SU-DHL-6 (cell line): ENCODE results near the gene ASPDH.

Experiments used
- H2AFZ ChIP-seq: fragments of 200-600 bp; sonication (generic); 2 replicates; pipeline ENCODE4 v1.6.1; 2014; ENCODE audit warnings: low read depth, mild to moderate bottlenecking, moderate library complexity, mixed read lengths, antibody characterized with exemption, low read length; ENCODE audit not compliant: severe bottlenecking
- H3F3A ChIP-seq: fragments of 200-600 bp; shearing (Covaris generic); 2 replicates; pipeline ENCODE4 v1.6.0; 2016; ENCODE audit warnings: antibody characterized with exemption, mild to moderate bottlenecking; ENCODE audit not compliant: insufficient read depth
- H3K27ac ChIP-seq: fragments of 200-600 bp; sonication (generic); 2 replicates; pipeline ENCODE4 v1.5.1; 2016; ENCODE audit warnings: low read depth, mild to moderate bottlenecking, low read length, moderate library complexity, mixed read lengths
- H3K27me3 ChIP-seq: fragments of 200-600 bp; sonication (generic), shearing (Covaris generic); 2 replicates; pipeline ENCODE4 v1.6.0; 2014; ENCODE audit warnings: mild to moderate bottlenecking, low read length
- H3K36me3 ChIP-seq: fragments of 200-600 bp; sonication (generic); 2 replicates; pipeline ENCODE4 v1.6.1; 2014; ENCODE audit warnings: mild to moderate bottlenecking, low read length, mixed read lengths
- H3K4me2 ChIP-seq: fragments of 300-600, 200-600 bp; shearing (Covaris generic), sonication (generic); 2 replicates; pipeline ENCODE4 v1.6.0; 2014; ENCODE audit warnings: low read length, low read depth, mild to moderate bottlenecking; ENCODE audit not compliant: poor library complexity, severe bottlenecking
- H3K4me3 ChIP-seq: fragments of 200-600 bp; sonication (generic); 2 replicates; pipeline ENCODE4 v1.5.1; 2014; ENCODE audit warnings: antibody characterized with exemption, low read length, mild to moderate bottlenecking, mixed read lengths; ENCODE audit not compliant: insufficient read depth, poor library complexity, severe bottlenecking
- H3K79me2 ChIP-seq: fragments of 200-600 bp; sonication (generic); 2 replicates; pipeline ENCODE4 v1.6.1; 2014; ENCODE audit warnings: mild to moderate bottlenecking, low read length, moderate library complexity; ENCODE audit not compliant: insufficient read depth
- H3K9ac ChIP-seq: fragments of 200-600 bp; sonication (generic); 2 replicates; pipeline ENCODE4 v1.7.0; 2014; ENCODE audit warnings: mild to moderate bottlenecking, low read length
- H3K9me2 ChIP-seq: fragments of 200-600 bp; sonication (generic); replicated peaks from 2 replicates; pipeline ENCODE4 v1.6.1; 2014; ENCODE audit warnings: low read length; ENCODE audit not compliant: insufficient read depth
- H3K9me3 ChIP-seq: fragments of 200-600 bp; sonication (generic); 2 replicates; pipeline ENCODE4 v1.6.1; 2014; ENCODE audit warnings: low read length, mixed read lengths; ENCODE audit not compliant: insufficient read depth
- H4K20me1 ChIP-seq: fragments of 200-600 bp; sonication (generic); 2 replicates; pipeline ENCODE4 v1.6.1; 2014; ENCODE audit warnings: low read depth, mild to moderate bottlenecking, antibody characterized with exemption, low read length, moderate library complexity, mixed read lengths
- EZH2phosphoT487 ChIP-seq: fragments of 200-600 bp; sonication (generic), shearing (Covaris generic); conservative IDR thresholded peaks from 2 replicates; pipeline ENCODE4 v1.6.1; 2018; ENCODE audit warnings: mild to moderate bottlenecking, antibody characterized with exemption, low read length, moderate library complexity, mixed read lengths
- TF ChIP-seq, protein P1 (sequence below): fragments of 200-600 bp; sonication (generic); IDR thresholded peaks from one replicate; pipeline ENCODE4 v1.5.1; 2017; ENCODE audit warnings: antibody characterized with exemption, mild to moderate bottlenecking, low read length, moderate library complexity; ENCODE audit not compliant: insufficient read depth, poor library complexity, severe bottlenecking

The ASPDH gene

GRCh38 chr19:50510700-50511068 is 3.0 kb downstream of the ASPDH start:
- no peaks in the 10 kb centered on the region for H3K9me3 ChIP-seq
- no peaks in the 10 kb centered on the region for H3K9me2 ChIP-seq
- no peaks in the 10 kb centered on the region for H3K27me3 ChIP-seq
- no peaks in the 10 kb centered on the region for H4K20me1 ChIP-seq
- no peaks in the 10 kb centered on the region for H3K36me3 ChIP-seq
- peak overlapping the region; percentile 64 for H3K4me3 ChIP-seq
- H3K27ac ChIP-seq: no peak overlapping the region
- H3K4me2 ChIP-seq: peak overlapping the region; percentile 78
- TF ChIP-seq EZH2phosphoT487: no peak
- TF ChIP-seq, protein P1, sequence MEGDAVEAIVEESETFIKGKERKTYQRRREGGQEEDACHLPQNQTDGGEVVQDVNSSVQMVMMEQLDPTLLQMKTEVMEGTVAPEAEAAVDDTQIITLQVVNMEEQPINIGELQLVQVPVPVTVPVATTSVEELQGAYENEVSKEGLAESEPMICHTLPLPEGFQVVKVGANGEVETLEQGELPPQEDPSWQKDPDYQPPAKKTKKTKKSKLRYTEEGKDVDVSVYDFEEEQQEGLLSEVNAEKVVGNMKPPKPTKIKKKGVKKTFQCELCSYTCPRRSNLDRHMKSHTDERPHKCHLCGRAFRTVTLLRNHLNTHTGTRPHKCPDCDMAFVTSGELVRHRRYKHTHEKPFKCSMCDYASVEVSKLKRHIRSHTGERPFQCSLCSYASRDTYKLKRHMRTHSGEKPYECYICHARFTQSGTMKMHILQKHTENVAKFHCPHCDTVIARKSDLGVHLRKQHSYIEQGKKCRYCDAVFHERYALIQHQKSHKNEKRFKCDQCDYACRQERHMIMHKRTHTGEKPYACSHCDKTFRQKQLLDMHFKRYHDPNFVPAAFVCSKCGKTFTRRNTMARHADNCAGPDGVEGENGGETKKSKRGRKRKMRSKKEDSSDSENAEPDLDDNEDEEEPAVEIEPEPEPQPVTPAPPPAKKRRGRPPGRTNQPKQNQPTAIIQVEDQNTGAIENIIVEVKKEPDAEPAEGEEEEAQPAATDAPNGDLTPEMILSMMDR: no peak
- H3F3A ChIP-seq: no peaks in the 10 kb centered on the region
- peak overlapping the region; percentile 76 for H2AFZ ChIP-seq
- H3K79me2 ChIP-seq: no peaks in the 10 kb centered on the region
- peak overlapping the region; percentile 80 for H3K9ac ChIP-seq

DNA sequence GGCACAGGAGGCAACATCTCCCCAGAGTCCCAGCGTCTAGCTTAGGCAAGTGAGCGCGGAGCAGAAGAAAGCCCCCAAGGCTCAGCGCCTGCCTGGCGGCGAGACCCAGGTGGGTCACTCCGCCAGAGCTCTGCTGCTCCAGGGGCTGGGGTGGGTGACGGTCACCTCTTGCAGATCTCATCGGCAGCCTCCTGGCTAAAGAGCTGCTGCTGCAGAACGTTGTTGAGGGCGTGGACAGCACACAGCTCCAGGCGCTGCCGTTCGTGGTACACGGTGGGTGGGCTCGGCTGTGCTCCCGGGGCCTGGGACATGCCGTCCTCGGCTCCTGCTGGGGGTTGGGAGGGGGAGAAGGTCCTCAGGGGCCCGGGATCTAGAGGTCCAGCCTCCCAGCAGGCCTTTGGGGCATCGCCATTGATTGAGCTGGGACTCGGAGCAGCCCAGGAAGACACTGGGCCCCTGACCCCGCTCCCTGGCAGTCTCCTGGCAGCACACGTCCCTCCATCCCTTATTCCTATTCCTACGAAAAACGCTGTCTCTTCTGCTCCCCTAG is 3.5 kb downstream of the ASPDH start:
- Histone ChIP-seq H3K27me3 (no peaks in the 10 kb centered on the region), H3K9me2 (no peaks in the 10 kb centered on the region), H3K36me3 (no peaks in the 10 kb centered on the region), H2AFZ (no peak overlapping the region), H3K79me2 (no peaks in the 10 kb centered on the region), H4K20me1 (no peaks in the 10 kb centered on the region), H3K9me3 (no peaks in the 10 kb centered on the region), H3K4me3 (peak overlapping the region; percentile 64), H3F3A (no peaks in the 10 kb centered on the region), H3K9ac (peak overlapping the region; percentile 80), H3K4me2 (peak overlapping the region; percentile 78), H3K27ac (no peak overlapping the region)
- TF ChIP-seq, protein P1: no peak
- TF ChIP-seq EZH2phosphoT487: no peak

DNA sequence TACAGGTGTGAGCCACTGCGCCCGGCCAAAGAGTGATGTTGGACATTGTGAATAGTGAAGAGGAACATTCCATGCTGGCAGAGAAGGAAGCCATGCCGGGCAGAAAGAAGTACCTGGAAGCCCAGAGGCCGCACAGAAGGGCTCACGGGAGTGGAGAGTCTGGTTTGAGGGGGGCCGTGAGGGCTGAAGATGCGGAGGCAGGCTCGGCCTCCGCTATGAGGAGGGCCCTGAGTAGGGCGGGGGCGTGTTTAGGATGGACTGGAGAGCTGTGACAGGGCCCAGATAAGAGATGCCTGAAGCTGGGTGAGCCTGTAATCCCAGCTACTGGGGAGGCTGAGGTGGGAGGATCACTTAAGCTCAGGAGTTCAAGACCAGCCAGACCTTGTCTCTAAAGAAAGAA is 4.3 kb downstream of the ASPDH start:
- no peak overlapping the region for H3K27ac ChIP-seq

More for the DNA sequence above, 4.3 kb downstream of the ASPDH start:
- Histone ChIP-seq H3K9ac (no peak overlapping the region), H4K20me1 (no peaks in the 10 kb centered on the region), H3K36me3 (no peaks in the 10 kb centered on the region), H3K9me3 (no peaks in the 10 kb centered on the region), H3K79me2 (no peaks in the 10 kb centered on the region), H3K9me2 (no peaks in the 10 kb centered on the region), H3K4me2 (no peak overlapping the region), H3K4me3 (no peak overlapping the region), H3K27me3 (no peaks in the 10 kb centered on the region), H3F3A (no peaks in the 10 kb centered on the region), H2AFZ (no peak overlapping the region)
- TF ChIP-seq, protein P1: no peak
- no peak for TF ChIP-seq EZH2phosphoT487
